IPS-11a (cell line): ENCODE measurements around the gene PPIL1.

Experiments
- H3K4me3 ChIP-seq: one replicate; pipeline ENCODE4 v1.5.1; 2013; ENCODE audit warnings: low read depth, low read length, control low read depth

Gene PPIL1

GRCh38 chr6:36836111-36837021 is 38.2 kb downstream of the PPIL1 start:
- H3K4me3 ChIP-seq = no peak overlapping the region

DNA sequence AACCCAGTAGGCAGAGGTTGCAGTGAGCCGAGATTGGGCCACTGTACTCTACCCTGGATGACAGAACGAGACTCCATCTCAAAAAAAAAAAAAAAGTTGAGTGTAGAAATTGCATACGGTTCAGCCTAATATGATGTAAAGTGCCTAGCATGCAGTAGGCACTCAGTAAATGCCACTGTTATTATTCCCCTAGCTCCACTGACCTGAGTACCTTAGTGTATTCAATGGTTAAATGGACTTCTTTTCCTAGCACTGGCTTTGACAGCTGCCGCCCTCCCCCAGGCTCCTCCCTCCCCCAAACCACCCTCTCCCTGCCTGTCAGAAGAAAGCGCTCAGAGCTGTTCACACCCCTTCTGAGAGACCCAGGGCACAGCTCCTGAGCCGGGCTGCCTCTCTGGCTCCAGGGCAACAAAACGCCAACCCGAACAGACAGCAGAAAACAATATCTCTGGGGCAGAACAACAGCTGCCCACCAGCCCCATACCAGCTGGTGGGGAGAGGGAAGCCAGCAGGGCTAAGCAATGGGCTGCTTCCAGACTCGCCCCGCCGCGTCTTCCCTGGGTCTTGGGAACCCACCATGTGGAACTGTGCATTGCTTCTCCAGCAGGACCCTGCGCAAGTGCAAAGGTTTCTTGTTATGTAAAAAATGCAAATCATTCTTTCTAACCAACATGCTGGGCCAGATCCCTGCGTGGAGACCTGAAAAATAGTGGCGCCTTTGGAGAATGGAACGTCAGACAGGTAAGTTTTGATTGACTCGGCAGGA is 39.8 kb downstream of the PPIL1 start:
- H3K4me3 ChIP-seq = no peak overlapping the region

- H3K4me3 ChIP-seq = no peak overlapping the region
Measured at GRCh38 chr6:36833182-36833789, 41.3 kb downstream of the PPIL1 start.

DNA sequence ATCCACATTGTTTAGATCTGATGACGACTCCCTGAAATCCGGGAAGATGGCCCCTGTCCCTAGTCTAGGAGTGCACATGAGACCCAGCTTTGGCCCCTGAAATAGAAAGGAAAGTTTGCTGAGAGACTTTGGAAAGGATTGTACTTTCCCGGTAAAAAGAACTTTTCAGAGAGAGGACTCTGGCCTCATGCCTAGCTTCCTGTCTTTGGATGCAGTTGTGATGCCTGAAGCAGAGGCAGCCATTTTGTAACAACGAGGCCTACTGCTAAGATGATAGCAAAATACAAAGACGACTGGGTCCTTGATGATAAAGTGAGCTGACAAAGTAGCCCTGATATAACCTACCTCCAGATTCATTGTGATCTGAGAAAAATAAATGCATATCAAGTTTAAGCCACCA is 42.3 kb downstream of the PPIL1 start:
- no peak overlapping the region for H3K4me3 ChIP-seq

- H3K4me3 ChIP-seq = no peak overlapping the region
Measured at GRCh38 chr6:36830577-36830976, 44.0 kb downstream of the PPIL1 start.

DNA sequence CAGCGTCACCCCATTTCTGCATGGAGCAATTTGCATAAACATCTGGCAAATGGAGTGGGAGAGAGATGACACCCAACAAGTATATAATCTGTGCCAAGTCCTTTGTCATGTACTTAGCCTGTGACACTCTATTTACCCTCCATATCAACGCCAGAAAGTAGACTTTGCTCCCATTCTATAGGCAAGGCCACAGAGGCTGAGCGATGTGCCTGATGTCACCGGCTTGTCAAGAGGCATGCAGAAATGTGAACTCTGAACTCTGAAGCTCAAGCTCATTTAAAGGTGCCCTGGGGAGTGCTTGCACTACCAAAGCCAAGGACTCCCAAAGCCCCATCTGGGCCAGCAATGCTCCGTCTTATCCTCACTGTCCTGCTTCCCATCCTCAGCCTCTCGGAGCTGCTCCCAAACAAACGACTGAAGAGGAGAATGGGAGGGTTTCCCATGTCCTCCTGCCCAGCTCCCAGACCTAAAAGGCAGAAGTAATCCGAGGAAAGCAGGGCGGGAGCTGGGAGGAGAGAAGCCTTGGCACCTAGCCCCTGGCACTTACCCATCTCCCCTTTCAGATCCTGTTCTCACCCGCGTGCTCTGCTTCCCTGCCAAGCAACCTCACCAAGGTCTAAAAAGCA is 44.6 kb downstream of the PPIL1 start:
- H3K4me3 ChIP-seq = no peak overlapping the region

DNA sequence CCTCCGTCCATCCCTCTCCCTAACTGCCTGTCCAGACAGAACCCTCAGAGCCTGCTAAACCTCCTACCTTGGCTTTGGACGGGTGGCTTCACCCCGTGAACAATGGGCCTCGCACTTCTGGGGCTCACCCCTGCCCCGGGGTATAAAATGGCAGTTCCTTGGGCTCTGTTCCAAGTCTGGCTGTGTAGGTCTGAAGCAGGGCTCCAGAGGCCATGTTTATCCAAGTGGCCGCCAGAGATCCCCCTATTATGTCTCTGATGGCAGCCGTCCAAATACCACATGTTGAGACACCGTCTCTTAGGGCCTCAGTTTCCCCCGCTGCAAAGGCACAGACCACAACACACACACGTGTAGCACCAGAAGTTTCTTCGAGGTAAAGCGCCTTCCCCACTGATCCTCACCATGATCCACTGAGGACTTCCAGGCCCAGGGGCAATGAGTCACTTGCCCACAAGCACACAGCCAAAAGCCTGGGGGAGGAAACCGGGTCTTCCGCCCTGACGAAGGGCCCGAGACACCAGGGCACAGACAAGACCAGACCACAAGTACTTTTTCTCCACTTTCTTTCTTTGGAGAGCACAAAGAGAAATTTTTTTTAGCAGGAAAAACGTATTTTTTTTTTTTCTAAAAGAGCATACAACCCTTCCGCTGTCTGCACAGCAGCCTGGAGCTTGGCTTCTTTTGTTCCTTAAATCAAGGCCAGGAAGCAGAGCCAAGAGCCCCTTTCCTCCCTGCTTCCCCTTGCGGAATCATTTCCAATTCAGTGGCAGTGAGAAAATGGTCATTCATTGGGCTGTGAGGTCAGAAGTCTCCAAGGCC is 47.1 kb downstream of the PPIL1 start:
- H3K4me3 ChIP-seq = no peak overlapping the region

GRCh38 chr6:36826520-36827227 is 47.9 kb downstream of the PPIL1 start:
- no peak overlapping the region for H3K4me3 ChIP-seq

DNA sequence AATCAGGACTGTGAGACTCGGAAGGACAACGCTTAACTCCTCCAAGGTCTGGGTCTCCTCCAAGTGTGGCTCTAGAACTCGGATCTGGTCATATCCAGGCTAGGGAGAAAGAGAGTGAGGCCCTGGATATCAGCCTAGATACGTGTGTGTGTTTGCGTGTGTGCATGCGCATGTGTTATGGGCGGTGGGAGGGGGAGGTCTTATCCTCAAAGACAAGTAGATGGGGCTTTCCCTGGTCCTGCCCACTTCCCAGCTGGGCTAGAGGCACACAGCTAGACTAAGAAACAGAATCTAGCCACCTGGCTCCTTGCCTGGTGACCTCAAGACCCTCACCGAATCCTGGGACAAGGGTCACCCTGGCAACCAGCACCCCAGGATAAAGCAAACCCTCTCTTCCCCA is 48.6 kb downstream of the PPIL1 start:
- no peak overlapping the region for H3K4me3 ChIP-seq

DNA sequence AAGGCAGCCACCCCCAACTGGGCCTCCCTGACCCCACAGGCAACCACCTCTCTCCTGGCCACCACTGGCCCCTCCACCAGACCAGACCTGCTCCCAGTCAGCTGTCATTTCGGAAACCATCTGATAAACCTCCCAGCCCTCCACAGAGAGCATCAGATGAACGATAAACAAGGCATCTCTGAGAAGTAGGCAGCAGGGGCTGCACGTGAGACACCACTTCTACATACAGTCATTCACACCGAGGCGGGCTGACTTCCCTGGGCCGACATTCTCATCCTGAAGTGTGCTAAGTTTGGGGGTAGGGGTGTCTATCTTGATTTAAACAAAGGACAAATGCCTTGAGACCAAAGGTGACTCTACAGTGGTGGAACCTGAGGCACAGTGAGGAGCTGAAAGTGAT is 49.2 kb downstream of the PPIL1 start:
- no peak overlapping the region for H3K4me3 ChIP-seq

DNA sequence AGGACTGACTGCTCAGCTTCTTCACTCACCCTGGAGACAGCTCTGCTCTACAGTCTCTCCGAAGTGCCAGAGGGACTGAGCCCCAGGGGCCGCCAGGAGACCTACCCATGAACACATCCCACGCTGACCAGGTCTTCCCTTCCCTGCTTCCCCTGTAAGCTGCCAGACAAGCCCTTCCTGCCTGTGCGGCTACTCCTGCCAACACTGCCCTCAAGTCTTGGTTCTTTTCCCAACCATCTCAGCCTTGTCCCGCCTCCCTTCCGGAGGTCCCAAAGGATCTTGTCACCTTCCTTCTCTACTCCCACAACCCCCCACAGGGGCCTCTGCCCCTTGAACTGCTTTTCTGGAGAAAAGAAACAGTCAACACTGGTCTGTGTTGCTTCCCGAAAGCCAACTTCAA is 50.4 kb downstream of the PPIL1 start:
- H3K4me3 ChIP-seq = no peak overlapping the region

DNA sequence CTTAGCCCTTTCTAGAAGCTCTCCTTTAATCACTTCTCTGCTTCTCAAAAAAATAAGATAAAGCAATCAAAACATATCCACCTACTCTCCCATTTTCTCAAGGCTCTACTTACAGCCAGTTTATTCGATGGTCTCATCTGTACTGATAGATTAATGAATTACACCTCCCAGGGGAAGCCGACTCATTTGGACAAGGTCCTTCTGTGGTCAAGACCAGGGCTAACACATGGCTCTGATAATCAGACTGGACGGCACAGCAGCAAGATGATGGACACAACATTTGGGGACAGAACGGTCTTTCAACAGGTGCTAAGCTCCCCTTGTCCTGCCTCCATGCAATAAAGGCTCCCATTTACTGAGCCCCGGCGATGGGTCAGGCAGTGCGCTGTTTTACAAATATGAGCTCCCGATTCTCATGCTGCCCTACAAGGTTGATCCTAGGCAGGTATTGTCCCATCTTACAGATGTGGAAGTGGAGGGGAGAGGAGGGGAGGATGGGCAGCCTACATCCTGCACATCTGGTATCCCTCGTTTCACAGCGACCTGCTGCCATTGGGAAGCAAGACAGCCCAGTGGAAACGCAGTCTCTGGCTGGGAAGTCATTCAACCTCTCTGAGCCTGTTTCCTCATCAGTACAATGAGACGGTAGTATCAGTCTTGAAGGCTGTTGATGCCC is 51.0 kb downstream of the PPIL1 start:
- no peak overlapping the region for H3K4me3 ChIP-seq

GRCh38 chr6:36822506-36823269 is 51.9 kb downstream of the PPIL1 start:
- no peak overlapping the region for H3K4me3 ChIP-seq

- no peak overlapping the region for H3K4me3 ChIP-seq
Measured at GRCh38 chr6:36821581-36822335, 52.8 kb downstream of the PPIL1 start.

GRCh38 chr6:36820700-36821580 is 53.7 kb downstream of the PPIL1 start:
- H3K4me3 ChIP-seq = no peak overlapping the region

DNA sequence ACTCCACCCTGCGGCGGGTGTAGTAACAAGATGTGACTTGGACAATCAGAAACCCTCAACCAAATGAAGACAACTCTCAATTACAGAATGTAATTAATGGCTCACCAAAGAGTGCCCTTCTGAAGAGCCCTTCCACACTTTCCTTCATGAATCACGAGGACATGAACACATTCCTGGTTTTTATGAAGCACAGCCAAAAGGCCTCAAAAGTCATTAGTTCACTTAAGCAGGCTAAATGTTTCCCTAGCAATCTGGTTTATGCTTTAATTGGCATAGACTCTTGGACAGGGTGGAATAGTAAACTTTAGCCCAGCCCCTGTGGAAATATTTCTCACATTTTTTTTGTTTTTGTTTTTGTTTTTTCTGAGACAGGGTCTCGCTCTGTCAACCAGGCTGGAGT is 55.8 kb downstream of the PPIL1 start:
- no peak overlapping the region for H3K4me3 ChIP-seq

GRCh38 chr6:36817847-36818246 is 56.8 kb downstream of the PPIL1 start:
- H3K4me3 ChIP-seq = no peak overlapping the region
